GM21390 (cell line): ENCODE measurements around the gene ARL4C.

ENCODE experiments used
- ATAC-seq: cut with Tn5 transposase; IDR thresholded peaks from one replicate; pipeline ENCODE4 v1.9.1; 2021; ENCODE audit not compliant: unreplicated experiment

Gene ARL4C, protein sequence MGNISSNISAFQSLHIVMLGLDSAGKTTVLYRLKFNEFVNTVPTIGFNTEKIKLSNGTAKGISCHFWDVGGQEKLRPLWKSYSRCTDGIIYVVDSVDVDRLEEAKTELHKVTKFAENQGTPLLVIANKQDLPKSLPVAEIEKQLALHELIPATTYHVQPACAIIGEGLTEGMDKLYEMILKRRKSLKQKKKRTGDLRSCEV

DNA sequence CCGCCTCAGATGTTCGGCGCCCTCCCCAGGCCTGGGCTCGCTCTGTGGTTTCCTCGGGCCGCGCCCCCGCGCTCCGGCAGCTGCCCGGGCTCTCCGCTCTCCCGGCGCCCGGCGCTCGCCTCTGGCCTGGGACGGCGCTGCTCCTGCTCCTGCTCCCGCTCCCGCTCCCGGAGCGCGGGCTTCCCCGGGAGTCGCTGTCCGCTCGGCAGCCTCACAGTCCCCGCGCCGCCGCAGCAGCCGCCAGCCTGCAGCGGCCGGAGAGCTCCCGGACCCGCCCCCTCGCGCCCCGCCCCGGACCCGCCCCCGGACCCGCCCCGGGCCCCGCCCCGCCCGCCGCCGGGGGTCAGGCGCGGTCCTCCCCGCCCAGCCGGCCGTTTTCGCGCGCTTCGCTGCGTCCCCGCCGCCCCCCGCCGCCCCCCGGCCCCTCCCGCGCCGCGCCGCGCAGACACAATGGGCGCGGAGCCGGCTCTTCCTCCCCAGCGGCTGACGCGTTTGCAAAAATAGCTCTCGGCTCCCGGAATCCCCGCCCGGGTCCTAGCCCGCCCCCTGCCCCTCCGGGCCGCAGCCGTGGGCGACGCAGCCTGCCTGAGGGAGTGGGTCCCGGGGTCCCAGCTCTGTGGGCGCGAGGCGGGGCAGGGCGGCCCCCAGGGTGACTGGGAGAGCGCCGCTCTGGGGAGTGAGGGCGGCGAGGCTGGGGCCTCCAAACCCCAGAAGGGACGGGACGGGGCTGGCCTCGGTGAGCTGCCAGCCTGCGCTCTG lies at the start of gene ARL4C:
ARL4C (minus strand) TSS at position 247 of the 759 bp plus-strand sequence. CDS start 495 bp downstream, outside the sequence.
- peak; percentile 59 for ATAC-seq

GRCh38 chr2:234544659-234545611 lies 48.1 kb upstream of the ARL4C start:
- ATAC-seq = no peak

DNA sequence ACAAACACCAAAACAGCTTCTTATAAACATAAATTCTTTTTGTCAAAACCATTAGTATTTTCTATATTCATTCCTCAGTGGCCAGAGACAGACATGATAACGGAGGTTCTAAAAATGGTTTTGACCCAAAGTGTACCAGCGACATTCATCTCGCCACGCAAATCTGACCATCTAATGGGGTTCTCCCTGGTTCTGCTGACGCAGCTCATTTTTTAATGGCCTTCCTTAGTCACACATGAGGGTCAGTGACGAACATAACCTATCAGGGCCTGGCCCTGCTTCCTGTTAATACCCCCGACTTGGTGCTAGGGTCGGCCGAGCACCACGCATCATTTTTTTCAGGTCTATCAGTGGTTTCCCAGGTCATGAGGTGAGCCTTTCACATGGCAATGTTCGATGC lies 45.9 kb upstream of the ARL4C start:
- ATAC-seq = no peak

DNA sequence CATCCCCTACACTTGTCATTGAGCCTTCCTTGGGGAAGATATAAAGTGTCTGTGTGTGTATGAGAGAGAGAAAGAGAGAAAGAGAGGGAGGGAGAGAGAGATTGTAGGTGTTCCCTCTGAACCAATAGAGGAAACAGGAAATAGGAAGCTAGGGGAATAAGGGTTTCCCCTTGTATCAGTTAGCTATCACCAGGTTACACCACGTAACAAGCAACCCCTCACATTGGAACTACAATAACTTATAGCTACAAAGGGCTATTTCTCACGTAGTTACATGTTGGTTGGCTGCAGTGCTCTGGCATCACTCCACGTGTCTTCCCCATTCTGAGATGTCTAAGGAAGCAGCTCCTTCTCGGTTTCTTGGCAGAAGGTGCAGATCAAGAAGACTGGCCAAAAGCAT lies 41.0 kb upstream of the ARL4C start:
- ATAC-seq = no peak

GRCh38 chr2:234536178-234536965 lies 39.5 kb upstream of the ARL4C start:
- no peak for ATAC-seq

DNA sequence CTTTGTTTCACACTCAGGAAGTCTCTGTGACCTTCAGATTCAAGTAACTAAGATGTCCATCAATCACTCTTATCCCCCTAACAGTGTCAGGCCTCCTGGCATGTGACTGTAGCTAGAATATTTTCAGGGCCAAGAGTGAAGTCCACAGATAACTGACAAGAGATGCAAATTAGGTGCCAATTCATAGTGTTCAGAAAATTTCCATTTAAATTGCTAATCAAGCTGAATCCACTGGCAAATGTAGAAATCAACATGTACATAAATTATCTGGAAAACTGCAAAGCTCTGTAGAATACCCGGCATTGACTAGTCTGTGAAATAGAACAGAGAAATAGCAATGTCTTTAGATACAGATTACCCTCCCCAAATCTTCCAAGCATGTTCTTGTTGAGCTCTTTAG lies 38.6 kb upstream of the ARL4C start:
- no peak for ATAC-seq

DNA sequence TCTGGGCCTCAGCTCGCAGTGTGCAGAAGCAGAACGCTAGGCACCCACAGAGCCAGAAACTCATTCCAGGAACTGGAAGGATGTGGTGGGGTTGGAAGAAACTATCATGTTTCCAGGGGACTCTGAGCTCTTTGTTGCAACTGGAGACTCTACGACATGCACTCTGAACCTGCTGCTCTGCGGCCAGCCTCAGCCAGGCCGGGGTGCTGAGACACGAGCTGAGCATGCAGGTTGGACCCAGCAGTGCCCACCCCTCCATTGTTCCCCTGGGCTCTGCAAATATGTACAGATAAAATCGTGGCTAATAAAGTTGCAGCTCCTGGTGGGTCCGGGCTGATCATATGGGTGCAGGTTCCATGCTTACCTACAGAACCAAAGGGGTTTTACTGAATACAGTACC lies 37.6 kb upstream of the ARL4C start:
- ATAC-seq = no peak

- no peak for ATAC-seq
Measured at GRCh38 chr2:234533626-234534025, 36.7 kb upstream of the ARL4C start.

- no peak for ATAC-seq
Measured at GRCh38 chr2:234528410-234529148, 31.7 kb upstream of the ARL4C start.

DNA sequence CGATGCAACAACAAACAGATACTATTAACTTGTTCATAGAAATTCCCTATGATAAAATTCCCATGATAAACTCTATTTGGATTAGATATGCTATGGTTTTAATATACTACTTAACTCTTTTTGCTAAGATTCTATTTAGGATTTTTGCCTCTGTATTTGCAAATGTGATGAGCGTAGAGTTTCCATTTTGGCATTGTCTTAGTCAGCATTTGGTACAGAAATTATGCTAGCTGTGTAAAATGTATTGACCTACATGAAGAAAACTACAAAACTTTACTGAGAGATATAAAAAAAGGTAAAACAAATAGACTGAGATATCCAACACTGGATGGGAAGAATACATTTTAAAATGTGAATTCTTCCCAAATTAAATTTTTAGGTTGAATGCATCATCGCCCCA lies 29.8 kb upstream of the ARL4C start:
- ATAC-seq = no peak

GRCh38 chr2:234521536-234521935 lies 24.7 kb upstream of the ARL4C start:
- no peak for ATAC-seq

DNA sequence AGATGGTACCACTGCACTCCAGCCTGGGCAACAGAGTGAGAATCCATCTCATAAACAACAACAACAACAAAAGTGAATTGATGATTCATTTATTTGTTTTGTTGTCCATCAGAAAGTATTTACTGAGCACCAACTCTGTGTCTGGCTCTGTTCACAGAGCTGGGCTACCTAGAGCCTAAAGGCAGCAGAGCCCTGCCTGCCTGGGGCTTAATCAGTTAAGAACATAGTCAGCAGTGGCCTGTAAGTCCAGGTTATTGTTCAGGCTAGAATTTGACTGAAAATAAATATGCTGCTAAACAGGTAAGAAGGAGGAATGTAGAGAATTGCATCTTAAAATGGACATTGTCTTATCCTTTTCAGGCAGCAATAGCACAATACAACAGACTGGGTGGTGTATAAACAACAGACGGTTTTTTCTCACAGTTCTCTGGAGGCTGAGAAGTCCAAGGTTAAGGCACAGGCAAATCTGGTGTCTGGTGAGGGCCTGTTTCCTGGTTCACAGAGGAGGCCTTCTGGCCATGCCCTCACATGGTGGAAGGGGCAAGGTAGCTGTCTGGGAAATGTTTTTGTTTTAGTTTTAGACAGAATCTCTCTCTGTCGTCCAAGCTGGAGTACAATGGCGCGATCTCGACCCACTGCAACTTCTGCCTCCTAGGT lies 22.2 kb upstream of the ARL4C start:
- no peak for ATAC-seq

GRCh38 chr2:234517971-234518370 lies 21.1 kb upstream of the ARL4C start:
- ATAC-seq = no peak

GRCh38 chr2:234514873-234515638 lies 18.2 kb upstream of the ARL4C start:
- no peak for ATAC-seq

DNA sequence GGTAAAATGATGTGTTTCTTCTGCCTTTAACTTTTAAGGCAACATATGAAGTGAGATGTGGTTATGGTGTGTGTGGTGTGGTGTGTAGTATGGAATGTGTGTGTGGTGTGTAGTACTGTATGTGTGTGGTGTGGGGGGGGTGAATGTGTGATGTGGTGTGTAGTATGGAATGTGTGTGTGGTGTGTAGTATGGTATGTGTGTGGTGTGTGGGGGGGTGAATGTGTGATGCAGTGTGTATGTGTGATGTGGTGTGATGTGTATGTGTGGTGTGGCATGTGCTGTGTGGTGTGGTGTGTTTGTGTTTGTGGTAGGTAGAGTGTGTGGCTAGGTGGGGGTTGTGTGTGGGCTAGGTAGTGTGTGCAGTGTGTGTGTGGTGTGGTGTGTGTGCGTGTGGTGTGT lies 17.2 kb upstream of the ARL4C start:
- ATAC-seq = no peak

- ATAC-seq = no peak
Measured at GRCh38 chr2:234512884-234513669, 16.2 kb upstream of the ARL4C start.

DNA sequence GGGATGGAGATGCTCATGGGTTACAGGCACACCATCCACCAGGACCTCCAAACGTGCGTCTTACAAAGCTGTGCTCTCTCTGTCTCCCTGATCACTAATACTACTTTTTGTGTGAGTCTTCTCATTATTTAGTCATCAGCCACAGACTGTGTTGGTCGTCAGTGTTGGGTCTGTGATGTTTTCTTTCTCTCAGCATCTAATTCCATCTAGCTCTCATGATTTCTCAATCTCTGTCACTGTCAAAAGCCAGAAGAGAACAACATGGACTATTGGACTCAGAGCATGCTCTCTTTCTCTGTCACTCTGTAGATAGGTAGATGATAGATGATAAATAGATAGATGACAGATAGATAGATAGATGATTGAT lies 6.0 kb upstream of the ARL4C start:
- no peak for ATAC-seq

DNA sequence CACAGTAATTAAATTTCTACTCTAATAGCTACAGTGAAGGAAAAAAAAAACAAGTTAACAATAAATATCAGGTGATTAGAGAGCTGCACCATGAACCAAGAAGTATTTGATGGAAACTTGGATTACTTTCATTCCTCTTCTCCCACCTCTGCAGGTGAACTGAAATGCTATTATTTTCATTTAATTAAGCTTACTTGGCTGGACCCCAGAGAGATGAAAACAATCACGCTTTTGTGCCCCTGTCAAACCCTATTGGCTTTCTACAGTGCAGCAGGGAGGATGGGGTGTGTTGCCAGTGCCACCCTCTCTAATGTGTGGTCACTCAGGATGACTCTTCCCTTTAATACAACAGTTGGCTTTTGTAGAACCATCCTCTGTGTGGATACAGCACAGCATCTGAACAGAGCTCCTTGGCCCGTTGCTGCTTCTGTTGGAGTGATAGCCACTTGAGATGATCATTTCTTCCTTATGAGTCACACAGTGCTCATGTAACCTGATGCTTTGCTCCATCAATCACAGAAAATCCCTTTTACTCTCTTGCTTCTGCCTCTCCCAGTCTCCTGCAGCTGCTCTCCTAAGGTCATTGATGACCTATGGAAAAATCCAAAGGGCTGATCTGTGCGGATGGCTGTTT lies 5.5 kb upstream of the ARL4C start:
- ATAC-seq = no peak
